LNCaP clone FGC (cell line): ENCODE measurements around the gene ZNF43.
"Not testable (repeated sequence)": the region's sequence is repeated elsewhere in the genome, so short reads cannot be mapped to it uniquely, and the experiment has no call there.

Experiments used
- DNase-seq: peaks from one replicate; pipeline ENCODE4 v3.0.0-alpha.2; 2011; ENCODE audit warnings: low read depth
- H3K4me3 ChIP-seq: 2 replicates; pipeline ENCODE4 v1.5.1; 2011; ENCODE audit warnings: mild to moderate bottlenecking, low read depth, low read length, control low read depth
- TF ChIP-seq, protein P1 (sequence below): IDR thresholded peaks from 2 replicates; pipeline ENCODE4 v1.5.1; 2012; ENCODE audit warnings: mild to moderate bottlenecking; ENCODE audit not compliant: control insufficient read depth, insufficient read depth; ENCODE audit errors: extremely low read depth

ZNF43 gene

DNA sequence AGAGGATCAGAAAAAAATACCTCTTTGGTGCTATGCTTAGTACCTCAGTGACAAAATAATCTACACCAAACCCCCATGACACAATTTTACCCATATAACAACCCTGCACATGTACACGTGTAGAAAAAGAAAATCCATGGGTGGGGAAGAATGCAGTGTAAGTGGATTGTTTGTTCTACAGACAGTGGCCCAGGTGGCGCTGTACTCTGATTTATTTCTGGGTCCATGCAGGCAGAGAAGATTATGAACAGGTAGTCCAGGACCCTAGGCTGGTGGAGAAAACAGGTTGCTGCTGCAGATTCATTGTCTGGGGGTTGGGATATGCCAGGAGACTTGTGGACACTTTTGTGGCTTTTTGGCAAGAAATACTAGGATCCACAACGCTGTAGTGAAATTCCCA is 77.7 kb downstream of the ZNF43 start:
- no peak for DNase-seq
- TF ChIP-seq, protein P1, sequence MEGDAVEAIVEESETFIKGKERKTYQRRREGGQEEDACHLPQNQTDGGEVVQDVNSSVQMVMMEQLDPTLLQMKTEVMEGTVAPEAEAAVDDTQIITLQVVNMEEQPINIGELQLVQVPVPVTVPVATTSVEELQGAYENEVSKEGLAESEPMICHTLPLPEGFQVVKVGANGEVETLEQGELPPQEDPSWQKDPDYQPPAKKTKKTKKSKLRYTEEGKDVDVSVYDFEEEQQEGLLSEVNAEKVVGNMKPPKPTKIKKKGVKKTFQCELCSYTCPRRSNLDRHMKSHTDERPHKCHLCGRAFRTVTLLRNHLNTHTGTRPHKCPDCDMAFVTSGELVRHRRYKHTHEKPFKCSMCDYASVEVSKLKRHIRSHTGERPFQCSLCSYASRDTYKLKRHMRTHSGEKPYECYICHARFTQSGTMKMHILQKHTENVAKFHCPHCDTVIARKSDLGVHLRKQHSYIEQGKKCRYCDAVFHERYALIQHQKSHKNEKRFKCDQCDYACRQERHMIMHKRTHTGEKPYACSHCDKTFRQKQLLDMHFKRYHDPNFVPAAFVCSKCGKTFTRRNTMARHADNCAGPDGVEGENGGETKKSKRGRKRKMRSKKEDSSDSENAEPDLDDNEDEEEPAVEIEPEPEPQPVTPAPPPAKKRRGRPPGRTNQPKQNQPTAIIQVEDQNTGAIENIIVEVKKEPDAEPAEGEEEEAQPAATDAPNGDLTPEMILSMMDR: no peak
- no peak overlapping the region for H3K4me3 ChIP-seq

DNA sequence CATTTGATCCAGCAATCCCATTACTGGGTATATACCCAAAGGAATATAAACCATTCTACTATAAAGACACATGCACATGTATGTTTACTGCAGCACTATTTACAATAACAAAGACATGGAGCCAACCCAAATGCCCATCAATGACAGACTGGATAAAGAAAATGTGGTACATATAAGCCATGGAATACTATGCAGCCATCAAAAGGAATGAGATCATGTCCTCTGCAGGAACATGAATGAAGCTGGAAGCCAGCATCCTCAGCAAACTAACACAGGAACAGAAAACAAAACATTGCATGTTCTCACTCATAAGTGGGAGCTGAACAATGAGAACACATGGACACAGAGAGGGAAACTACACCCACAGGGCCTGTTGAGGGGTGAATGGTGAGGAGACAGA is 80.4 kb downstream of the ZNF43 start:
- DNase-seq, H3K4me3 ChIP-seq: not testable (repeated sequence)
